HepG2 (cell line): ENCODE results near the gene SF3B2. TPM values are rescaled to one million over a fixed set of nuclear protein-coding genes. Genes with fewer than 3 reads are reported as not detected.

ENCODE experiments used
- BRF2 ChIP-seq: sonication (generic); formaldehyde crosslinking; IDR thresholded peaks from 2 replicates; pipeline ENCODE4 v1.8.1; 2022; ENCODE audit warnings: mild to moderate bottlenecking, missing genetic modification reagents
- FOXO1 ChIP-seq: sonication (generic); formaldehyde crosslinking; IDR thresholded peaks from 2 replicates; pipeline ENCODE4 v1.4.0; 2020; ENCODE audit warnings: missing genetic modification reagents
- KAT8 ChIP-seq: IDR thresholded peaks from 2 replicates; pipeline ENCODE4 v1.6.1; 2016; ENCODE audit warnings: missing genetic modification reagents, missing compliant biosample characterization
- KDM5A ChIP-seq: fragments of 200-600 bp; sonication (generic); IDR thresholded peaks from 2 replicates; pipeline ENCODE4 v1.7.0; 2018; ENCODE audit warnings: antibody characterized with exemption, mild to moderate bottlenecking, low read length, borderline replicate concordance
- MLXIP ChIP-seq: sonication (generic); formaldehyde crosslinking; IDR thresholded peaks from 2 replicates; pipeline ENCODE4 v1.9.0; 2021; ENCODE audit warnings: missing genetic modification reagents, borderline replicate concordance
- NCOR1 ChIP-seq: fragments of 200-600 bp; sonication (generic); IDR thresholded peaks from 2 replicates; pipeline ENCODE4 v1.7.0; 2017; ENCODE audit warnings: antibody characterized with exemption, low read length, borderline replicate concordance
- NFIB ChIP-seq: sonication (generic); formaldehyde crosslinking; IDR thresholded peaks from 2 replicates; pipeline ENCODE4 v1.9.0; 2021; ENCODE audit warnings: missing genetic modification reagents, mild to moderate bottlenecking, borderline replicate concordance
- RAD21 ChIP-seq: fragments of 450-650 bp; formaldehyde crosslinking; IDR thresholded peaks from 2 replicates; pipeline ENCODE4 v1.5.0; 2020; ENCODE audit warnings: mild to moderate bottlenecking
- SALL1 ChIP-seq: sonication (generic); formaldehyde crosslinking; IDR thresholded peaks from 2 replicates; pipeline ENCODE4 v1.8.0; 2022; ENCODE audit warnings: mild to moderate bottlenecking, missing genetic modification reagents
- SMARCE1 ChIP-seq: fragments of 450-650 bp; IDR thresholded peaks from 2 replicates; pipeline ENCODE4 v1.6.1; 2017; ENCODE audit warnings: borderline replicate concordance
- SOX13 ChIP-seq, 3 experiments: fragments of 450-650 bp in 1 of 3; sonication (generic) in 1 of 3; formaldehyde crosslinking in 1 of 3; IDR thresholded peaks in 2 of 3; conservative IDR thresholded peaks in 1 of 3; 2 replicates each; pipeline versions ENCODE4 v1.5.0 to v1.6.1; 2016 to 2020; ENCODE audit warnings: antibody characterized with exemption in 1 of 3, mild to moderate bottlenecking in 1 of 3, missing compliant biosample characterization in 1 of 3, missing genetic modification reagents in 1 of 3, moderate library complexity in 1 of 3
- SYNCRIP ChIP-seq: fragments of 200-400 bp; formaldehyde crosslinking; IDR thresholded peaks from 2 replicates; pipeline ENCODE4 v1.6.1; 2018; ENCODE audit warnings: mild to moderate bottlenecking, low read depth, low read length; ENCODE audit not compliant: insufficient read depth
- TAF1 ChIP-seq: sonication (generic); formaldehyde crosslinking; IDR thresholded peaks from 2 replicates; pipeline ENCODE4 v1.4.0; 2020; ENCODE audit warnings: missing genetic modification reagents
- ZNF160 ChIP-seq: sonication (generic); formaldehyde crosslinking; IDR thresholded peaks from 2 replicates; pipeline ENCODE4 v1.8.0; 2022; ENCODE audit warnings: mild to moderate bottlenecking, inconsistent platforms, missing genetic modification reagents
- ZNF3 ChIP-seq: IDR thresholded peaks from 2 replicates; pipeline ENCODE4 v1.7.0; 2017; ENCODE audit warnings: inconsistent platforms
- ZNF383 ChIP-seq: sonication (generic); formaldehyde crosslinking; IDR thresholded peaks from 2 replicates; pipeline ENCODE4 v1.4.0; 2020; ENCODE audit warnings: missing genetic modification reagents, mild to moderate bottlenecking, borderline replicate concordance
- ZNF414 ChIP-seq: sonication (generic); formaldehyde crosslinking; IDR thresholded peaks from 2 replicates; pipeline ENCODE4 v1.5.0; 2020; ENCODE audit warnings: missing genetic modification reagents
- ZNF549 ChIP-seq: sonication (generic); formaldehyde crosslinking; IDR thresholded peaks from 2 replicates; pipeline ENCODE4 v1.5.0; 2020; ENCODE audit warnings: missing genetic modification reagents
- ZNF557 ChIP-seq: sonication (generic); formaldehyde crosslinking; IDR thresholded peaks from 2 replicates; pipeline ENCODE4 v1.4.0; 2020; ENCODE audit warnings: missing genetic modification reagents
- ZNF576 ChIP-seq: sonication (generic); formaldehyde crosslinking; IDR thresholded peaks from 2 replicates; pipeline ENCODE4 v1.4.0; 2020; ENCODE audit warnings: mild to moderate bottlenecking, missing genetic modification reagents
- ZNF605 ChIP-seq: sonication (generic); formaldehyde crosslinking; IDR thresholded peaks from 2 replicates; pipeline ENCODE4 v1.8.0; 2022; ENCODE audit warnings: mild to moderate bottlenecking, missing genetic modification reagents
- ZNF691 ChIP-seq: sonication (generic); formaldehyde crosslinking; IDR thresholded peaks from 2 replicates; pipeline ENCODE4 v1.4.0; 2020; ENCODE audit warnings: missing genetic modification reagents, low read depth, mild to moderate bottlenecking, borderline replicate concordance
- ZNF713 ChIP-seq: sonication (generic); formaldehyde crosslinking; IDR thresholded peaks from 2 replicates; pipeline ENCODE4 v1.4.0; 2020; ENCODE audit warnings: mild to moderate bottlenecking, missing genetic modification reagents
- ZNF746 ChIP-seq: sonication (generic); formaldehyde crosslinking; IDR thresholded peaks from 2 replicates; pipeline ENCODE4 v1.8.0; 2022; ENCODE audit warnings: mild to moderate bottlenecking, missing genetic modification reagents
- ZSCAN22 ChIP-seq: sonication (generic); formaldehyde crosslinking; IDR thresholded peaks from 2 replicates; pipeline ENCODE4 v1.4.0; 2020; ENCODE audit warnings: mild to moderate bottlenecking, missing genetic modification reagents
- ZSCAN29 ChIP-seq: sonication (generic); formaldehyde crosslinking; conservative IDR thresholded peaks from 2 replicates; pipeline ENCODE4 v1.4.0; 2020; ENCODE audit warnings: mild to moderate bottlenecking, missing genetic modification reagents
- polyA plus RNA-seq, 8 experiments: library from polyadenylated mRNA; depleted of rRNA in 3 of 8; stranded (reverse) in 7 of 8; unstranded in 1 of 8; fragments of >200 nt; fragmentation: Illumina TruSeq in 4 of 8; extraction: Trizol in 4 of 8; gene quantifications; 2 replicates each; pipeline versions ENCODE4 v1.2.1 to v1.2.3, GENCODE V29; 2011 to 2016; ENCODE audit warnings: low read depth in 4 of 8, missing spikeins in 1 of 8, mixed read lengths in 1 of 8; ENCODE audit not compliant: insufficient read depth in 1 of 8
- total RNA-seq, 5 experiments: library from RNA; depleted of rRNA; stranded (reverse); fragments of >200 nt; fragmentation: Illumina TruSeq; extraction: Trizol; gene quantifications; 2 replicates each; pipeline ENCODE4 v1.2.3, GENCODE V29; 2016; ENCODE audit warnings: low read depth in 1 of 5

SF3B2 gene
- total and polyA plus RNA-seq, 2 of the 13 experiments (the other 11 are each of a cell fraction or from before 2014, with no cell fraction given): 70.4 to 153 TPM

- no peak for TF ChIP-seq ZNF3 (CRISPR knock-in tag)
- TF ChIP-seq ZNF414 (CRISPR knock-in tag): no peak
- TF ChIP-seq ZNF576 (CRISPR knock-in tag): 0 out of 2 replicates have a peak, but pooled peaks have one; percentile 68
- TF ChIP-seq RAD21: 0 out of 2 replicates have a peak, but pooled peaks have one; percentile 0
- no peak for TF ChIP-seq NFIB
- no peak for TF ChIP-seq ZNF691 (CRISPR knock-in tag)
- TF ChIP-seq ZNF557: no peak
- TF ChIP-seq ZNF549: no peak
- TF ChIP-seq BRF2: no peak
- TF ChIP-seq TAF1 (CRISPR knock-in tag): no peak
- TF ChIP-seq SMARCE1: no peak
- TF ChIP-seq KAT8 (CRISPR knock-in tag): no peak
- no peak for TF ChIP-seq ZNF383 (CRISPR knock-in tag)
- TF ChIP-seq SOX13 (IDR thresholded peaks at IDR 0.05): no peak
- TF ChIP-seq SOX13 (CRISPR knock-in tag; conservative IDR thresholded peaks at IDR 0.05 in 1 of 2, IDR thresholded peaks at IDR 0.05 in 1 of 2): no peak
- TF ChIP-seq ZNF746 (CRISPR knock-in tag): no peak
- TF ChIP-seq ZNF713 (CRISPR knock-in tag): no peak
- no peak; the same call in 1 of the 2 replicates for TF ChIP-seq NCOR1
- no peak for TF ChIP-seq ZSCAN22 (CRISPR knock-in tag)
- TF ChIP-seq SALL1 (CRISPR knock-in tag): no peak; the same call in 1 of the 2 replicates
- no peak for TF ChIP-seq SYNCRIP
- peak; percentile 57 for TF ChIP-seq KDM5A
- TF ChIP-seq FOXO1 (CRISPR knock-in tag): 0 out of 2 replicates have a peak, but pooled peaks have one; percentile 1
- TF ChIP-seq MLXIP (CRISPR knock-in tag): no peak
- TF ChIP-seq ZNF160 (CRISPR knock-in tag): no peak
- TF ChIP-seq ZNF605 (CRISPR knock-in tag): peak; percentile 76
- TF ChIP-seq ZSCAN29 (CRISPR knock-in tag): no peak
Measured at GRCh38 chr11:66052664-66052982, 459 bp downstream of the SF3B2 start (continued).
